RWPE1 (cell line): ENCODE measurements around the gene USP36.
A peak's percentile ranks its signal among the peaks of the same experiment; 100 is the strongest.

Experiments
- CTCF ChIA-PET: fragments of 350-600 bp; sonication (Branson Sonifier 250); formaldehyde crosslinking; extraction: SDS; loops from one replicate; lab custom pipeline; 2021; lab: Yijun Ruan, JAX
- POLR2A ChIA-PET: fragments of 400-600 bp; formaldehyde crosslinking; extraction: SDS; loops from one replicate; lab custom pipeline; 2020; ENCODE audit warnings: antibody characterized with exemption; ENCODE audit not compliant: low non-redundant PET; lab: Yijun Ruan, JAX
- DNase-seq: peaks from one replicate; pipeline ENCODE4 v3.0.0; 2012; ENCODE audit warnings: low spot score
- H3K27ac ChIP-seq: fragments of 450-650 bp; 2 replicates; pipeline ENCODE4 v1.5.1; 2017
- CTCF ChIP-seq: fragments of 450-650 bp; conservative IDR thresholded peaks from 2 replicates; pipeline ENCODE4 v1.5.1; 2017; ENCODE audit warnings: low read depth, mild to moderate bottlenecking

Gene USP36

GRCh38 chr17:78853926-78854394 lies 13.3 kb upstream of the USP36 start:
- ChIA-PET POLR2A (no interaction called here), CTCF (no interaction called here)
- no peak for DNase-seq
- no peak for TF ChIP-seq CTCF
- H3K27ac ChIP-seq, result no peak overlapping the region

GRCh38 chr17:78852709-78853121 lies 12.1 kb upstream of the USP36 start:
- H3K27ac ChIP-seq, result peak overlapping the region; percentile 22; the same call in 1 of the 2 replicates
- ChIA-PET POLR2A (no interaction called here), CTCF (interaction anchor here (0.6 to 1.6 kb wide), 3 partner anchors 9 to 157 kb away, joined by 3 to 7 read pairs (median 3); partner anchors contain the start of gene CANT1)
- no peak for TF ChIP-seq CTCF
- no peak for DNase-seq

- ChIA-PET POLR2A (no interaction called here), CTCF (no interaction called here)
- no peak overlapping the region; the same call in 1 of the 2 replicates for H3K27ac ChIP-seq
- DNase-seq, result no peak
- TF ChIP-seq CTCF, result no peak
Measured at GRCh38 chr17:78849026-78849425, 8.4 kb upstream of the USP36 start.

- POLR2A ChIA-PET, result no interaction called here
- no peak for DNase-seq
- no peak overlapping the region for H3K27ac ChIP-seq
- no peak for TF ChIP-seq CTCF
- CTCF ChIA-PET, result no interaction called here
Measured at GRCh38 chr17:78847052-78847451, 6.4 kb upstream of the USP36 start.

- no peak for DNase-seq
- H3K27ac ChIP-seq, result peak overlapping the region; percentile 24
- CTCF ChIA-PET, result interaction anchor here (0.6 to 1.6 kb wide), 2 partner anchors 8 to 347 kb away, joined by 3 to 7 read pairs; no protein-coding TSS in a partner anchor
- no peak for TF ChIP-seq CTCF
- POLR2A ChIA-PET, result no interaction called here
Measured at GRCh38 chr17:78844301-78845005, 3.8 kb upstream of the USP36 start.

- POLR2A ChIA-PET, result no interaction called here
- peak; percentile 34 for DNase-seq
- peak; percentile 67 for TF ChIP-seq CTCF
- CTCF ChIA-PET, result interaction anchor here (0.6 to 1.6 kb wide), 3 partner anchors 10 to 98 kb away, joined by 3 to 7 read pairs (median 5); no protein-coding TSS in a partner anchor
- H3K27ac ChIP-seq, result peak overlapping the region; percentile 39
Measured at GRCh38 chr17:78842881-78843565, 2.4 kb upstream of the USP36 start.
